ENCODE measurements around the gene PC.

DNA sequence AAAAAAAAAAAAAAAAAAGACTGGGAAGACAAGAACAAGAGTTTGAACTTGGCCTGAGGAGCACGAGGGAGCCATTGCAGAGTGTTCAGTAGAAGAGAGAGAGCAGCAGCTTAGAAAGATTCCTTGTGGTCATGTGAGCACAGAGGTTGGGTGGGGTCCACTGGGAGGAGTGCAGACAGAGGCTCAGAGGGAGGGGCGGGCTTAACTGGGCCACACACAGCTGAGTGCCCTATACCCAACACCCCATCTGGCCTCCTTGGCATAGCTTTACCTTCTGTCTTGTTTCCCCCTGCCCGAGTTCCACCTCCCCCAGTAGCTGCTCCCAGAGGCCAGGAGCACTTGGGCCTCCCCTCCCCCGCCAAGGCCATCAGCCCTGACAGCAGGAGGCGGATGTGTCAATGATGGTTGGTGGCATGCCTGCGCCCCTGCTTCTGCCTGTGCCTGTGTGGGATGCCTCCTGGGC is 29.0 kb upstream of the PC start:
- TF ChIP-seq, protein P1, sequence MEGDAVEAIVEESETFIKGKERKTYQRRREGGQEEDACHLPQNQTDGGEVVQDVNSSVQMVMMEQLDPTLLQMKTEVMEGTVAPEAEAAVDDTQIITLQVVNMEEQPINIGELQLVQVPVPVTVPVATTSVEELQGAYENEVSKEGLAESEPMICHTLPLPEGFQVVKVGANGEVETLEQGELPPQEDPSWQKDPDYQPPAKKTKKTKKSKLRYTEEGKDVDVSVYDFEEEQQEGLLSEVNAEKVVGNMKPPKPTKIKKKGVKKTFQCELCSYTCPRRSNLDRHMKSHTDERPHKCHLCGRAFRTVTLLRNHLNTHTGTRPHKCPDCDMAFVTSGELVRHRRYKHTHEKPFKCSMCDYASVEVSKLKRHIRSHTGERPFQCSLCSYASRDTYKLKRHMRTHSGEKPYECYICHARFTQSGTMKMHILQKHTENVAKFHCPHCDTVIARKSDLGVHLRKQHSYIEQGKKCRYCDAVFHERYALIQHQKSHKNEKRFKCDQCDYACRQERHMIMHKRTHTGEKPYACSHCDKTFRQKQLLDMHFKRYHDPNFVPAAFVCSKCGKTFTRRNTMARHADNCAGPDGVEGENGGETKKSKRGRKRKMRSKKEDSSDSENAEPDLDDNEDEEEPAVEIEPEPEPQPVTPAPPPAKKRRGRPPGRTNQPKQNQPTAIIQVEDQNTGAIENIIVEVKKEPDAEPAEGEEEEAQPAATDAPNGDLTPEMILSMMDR (IDR thresholded peaks at IDR 0.05) = no peak
- TF ChIP-seq EP300 (IDR thresholded peaks at IDR 0.05) = no peak
